Measurements from ENCODE around the gene PCAT6. TPM values are rescaled to one million over a fixed set of nuclear protein-coding genes. Genes with fewer than 3 reads are reported as not detected.

The PCAT6 gene
- total RNA-seq, 1 experiment from 2014 or later = 2.2 TPM

DNA sequence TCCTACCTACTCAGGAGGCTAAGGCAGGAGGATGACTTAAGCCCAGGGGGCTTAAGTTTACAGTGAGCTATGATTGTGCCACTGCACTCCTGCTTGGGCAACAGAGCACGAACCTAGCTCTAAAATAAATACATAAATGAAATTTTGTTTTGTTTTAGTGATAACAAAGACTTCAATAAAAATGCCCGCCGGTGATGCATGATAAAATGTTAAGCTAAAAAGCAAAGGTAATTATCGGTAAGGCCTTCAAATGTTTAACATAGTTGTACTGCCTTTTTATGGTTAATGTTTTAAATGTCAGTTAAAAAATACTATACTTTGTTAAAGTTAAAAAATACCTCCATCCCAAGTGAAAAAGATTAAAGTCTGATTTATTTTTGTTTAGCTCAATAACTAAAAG lies 29.6 kb upstream of the PCAT6 start:
- ATAC-seq = no peak
- intact Hi-C loops (cut with micrococcal nuclease; ENCODE audit: unreplicated experiment) = no loop called here

GRCh38 chr1:202786804-202787203 lies 23.9 kb upstream of the PCAT6 start:
- DNase-seq (ENCODE audit: low read depth, low spot score) (no peak), ATAC-seq (no peak)
- H3K4me1 ChIP-seq (ENCODE audit: control insufficient read depth, insufficient read depth, low read length) = peaks cover 4% of the 10 kb centered on the region; the same call in 1 of the 2 replicates
- BruUV-seq (replicated peaks) = no TSS peak
- H3K27me3 ChIP-seq (ENCODE audit: control insufficient read depth, insufficient read depth, low read length) = no peaks in the 10 kb centered on the region
- no peak overlapping the region for H3K27ac ChIP-seq (ENCODE audit: low read length)
- ChIA-PET POLR2A (interaction anchor here (0.7 kb wide), 1 partner anchor 36 kb away, joined by 10 read pairs; no protein-coding TSS in a partner anchor), CTCF (interaction anchor here (0.6 kb wide), 1 partner anchor 65 kb away, joined by 8 read pairs; no protein-coding TSS in a partner anchor)
- H3K36me3 ChIP-seq (ENCODE audit: control insufficient read depth, insufficient read depth, low read length) = no peaks in the 10 kb centered on the region
- no peak for TF ChIP-seq TCF7L2 (IDR thresholded peaks at IDR 0.05; ENCODE audit: low read depth, low read length)
- TF ChIP-seq SIN3A (IDR thresholded peaks at IDR 0.05; ENCODE audit: borderline replicate concordance, insufficient read depth, low read depth, low read length) = no peak
- TF ChIP-seq POLR2AphosphoS5 (IDR thresholded peaks at IDR 0.05; ENCODE audit: low read depth, low read length) = no peak
- TF ChIP-seq REST (IDR thresholded peaks at IDR 0.05; ENCODE audit: insufficient read depth in 1 of 2, low read depth in 2 of 2, low read length in 1 of 2) = no peak
- in situ Hi-C loops (cut with HindIII; ENCODE audit: low pct_unique_long_range_greater_than_20kb, low sequenced_read_pairs) (no loop called here), intact Hi-C loops (cut with micrococcal nuclease; ENCODE audit: unreplicated experiment) (no loop called here)
- no peaks in the 10 kb centered on the region for H3K9me3 ChIP-seq (ENCODE audit: control insufficient read depth, insufficient read depth, low read depth, low read length)
- no peak overlapping the region for H3K4me3 ChIP-seq (ENCODE audit: low read depth in 2 of 2, low read length in 2 of 2)

More for the DNA sequence above, 29.6 kb upstream of the PCAT6 start:
- in situ Hi-C loops (cut with HindIII; ENCODE audit: low pct_unique_long_range_greater_than_20kb, low sequenced_read_pairs) = no loop called here
- Histone ChIP-seq H3K27ac (ENCODE audit: low read length) (no peak overlapping the region), H3K9me3 (ENCODE audit: control insufficient read depth, insufficient read depth, low read depth, low read length) (no peaks in the 10 kb centered on the region), H3K4me3 (ENCODE audit: low read depth in 2 of 2, low read length in 2 of 2) (no peak overlapping the region), H3K27me3 (ENCODE audit: control insufficient read depth, insufficient read depth, low read length) (no peaks in the 10 kb centered on the region), H3K36me3 (ENCODE audit: control insufficient read depth, insufficient read depth, low read length) (peaks cover 1% of the 10 kb centered on the region; the same call in 1 of the 2 replicates), H3K4me1 (ENCODE audit: control insufficient read depth, insufficient read depth, low read length) (peaks cover 4% of the 10 kb centered on the region; the same call in 1 of the 2 replicates)
- TF ChIP-seq TCF7L2 (IDR thresholded peaks at IDR 0.05; ENCODE audit: low read depth, low read length) (no peak), POLR2AphosphoS5 (IDR thresholded peaks at IDR 0.05; ENCODE audit: low read depth, low read length) (no peak), REST (IDR thresholded peaks at IDR 0.05; ENCODE audit: insufficient read depth in 1 of 2, low read depth in 2 of 2, low read length in 1 of 2) (no peak), CTCF (IDR thresholded peaks at IDR 0.05) (no peak), SIN3A (IDR thresholded peaks at IDR 0.05; ENCODE audit: borderline replicate concordance, insufficient read depth, low read depth, low read length) (no peak)
- ChIA-PET POLR2A (interaction anchor here (0.6 kb wide), 1 partner anchor 865 kb away, joined by 5 read pairs; no protein-coding TSS in a partner anchor), CTCF (no interaction called here)
- BruUV-seq (replicated peaks) = no TSS peak
- no peak for DNase-seq (ENCODE audit: low read depth, low spot score)

Measured in Panc1 (cell line).